Stimulated activated CD8-positive, alpha-beta memory T cell treated with anti-CD3 and anti-CD28 coated beads, Interleukin-4, amount 100 ng/mL, for 1 hour (primary cell): Measurements from ENCODE around the gene ANK2.

Source experiments
- DNase-seq, 2 donors: peaks; one replicate each; pipeline ENCODE4 v3.0.0-alpha.2; 2020; ENCODE audit warnings: low read depth in 2 of 2, low spot score in 1 of 2

ANK2 gene

GRCh38 chr4:113389160-113389559 is 339.7 kb downstream of the ANK2 start:
- no peak for DNase-seq

DNA sequence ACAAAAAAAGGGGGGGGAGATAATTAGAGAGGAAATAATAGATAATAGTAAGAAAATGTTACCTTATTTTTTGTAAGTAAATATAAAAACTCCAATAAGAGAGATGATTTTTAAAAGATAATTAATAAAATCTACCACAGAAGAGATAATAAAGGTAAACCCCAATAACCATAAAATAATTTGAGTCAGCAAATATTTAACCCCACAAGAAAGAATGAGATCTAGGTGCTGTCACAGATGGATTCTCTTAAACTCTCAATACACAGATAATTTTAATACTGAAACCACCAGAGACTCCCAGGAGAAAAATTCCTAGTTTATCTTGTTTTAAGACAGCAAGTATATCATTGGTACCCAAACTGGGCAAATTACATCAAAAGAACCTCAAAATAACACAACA is 341.4 kb downstream of the ANK2 start:
- no peak for DNase-seq

DNA sequence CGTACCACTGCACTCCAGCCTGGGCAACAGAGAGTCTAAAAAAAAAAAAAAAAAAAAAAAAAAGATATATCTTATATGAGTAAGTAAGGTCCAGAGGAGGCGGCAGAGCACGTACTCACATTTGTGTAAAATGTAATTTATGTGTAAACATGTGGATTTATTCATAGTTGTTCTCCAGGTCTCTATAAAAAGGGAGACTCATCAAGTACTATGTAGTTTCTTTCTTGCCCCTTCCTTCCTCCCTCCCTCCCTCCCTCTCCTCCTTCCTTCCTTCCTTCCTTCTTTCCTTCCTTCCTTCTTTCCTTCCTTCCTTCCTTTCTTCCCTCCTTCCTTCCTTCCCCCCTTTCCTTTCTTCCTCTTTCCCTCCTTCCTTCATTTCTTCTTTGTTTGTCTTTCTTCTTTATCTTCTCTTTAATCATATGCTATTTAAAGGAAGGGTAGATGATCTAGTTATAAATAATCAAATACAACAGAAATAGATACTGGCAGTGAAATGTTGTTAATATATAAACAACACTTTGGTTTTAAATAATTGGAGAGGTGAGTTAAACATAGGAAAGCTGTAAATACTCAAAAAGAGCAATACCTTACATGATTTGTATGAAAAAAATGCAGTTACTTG is 344.8 kb downstream of the ANK2 start:
- DNase-seq = no peak

- DNase-seq = peak; percentile 5 to 17
Measured at GRCh38 chr4:113394730-113395530, 345.5 kb downstream of the ANK2 start.

- DNase-seq = no peak
Measured at GRCh38 chr4:113397114-113397701, 347.8 kb downstream of the ANK2 start.

- no peak for DNase-seq
Measured at GRCh38 chr4:113398441-113399143, 349.1 kb downstream of the ANK2 start.

- no peak for DNase-seq
Measured at GRCh38 chr4:113404167-113404571, 354.7 kb downstream of the ANK2 start.

- no peak for DNase-seq
Measured at GRCh38 chr4:113404841-113405240, 355.4 kb downstream of the ANK2 start.

DNA sequence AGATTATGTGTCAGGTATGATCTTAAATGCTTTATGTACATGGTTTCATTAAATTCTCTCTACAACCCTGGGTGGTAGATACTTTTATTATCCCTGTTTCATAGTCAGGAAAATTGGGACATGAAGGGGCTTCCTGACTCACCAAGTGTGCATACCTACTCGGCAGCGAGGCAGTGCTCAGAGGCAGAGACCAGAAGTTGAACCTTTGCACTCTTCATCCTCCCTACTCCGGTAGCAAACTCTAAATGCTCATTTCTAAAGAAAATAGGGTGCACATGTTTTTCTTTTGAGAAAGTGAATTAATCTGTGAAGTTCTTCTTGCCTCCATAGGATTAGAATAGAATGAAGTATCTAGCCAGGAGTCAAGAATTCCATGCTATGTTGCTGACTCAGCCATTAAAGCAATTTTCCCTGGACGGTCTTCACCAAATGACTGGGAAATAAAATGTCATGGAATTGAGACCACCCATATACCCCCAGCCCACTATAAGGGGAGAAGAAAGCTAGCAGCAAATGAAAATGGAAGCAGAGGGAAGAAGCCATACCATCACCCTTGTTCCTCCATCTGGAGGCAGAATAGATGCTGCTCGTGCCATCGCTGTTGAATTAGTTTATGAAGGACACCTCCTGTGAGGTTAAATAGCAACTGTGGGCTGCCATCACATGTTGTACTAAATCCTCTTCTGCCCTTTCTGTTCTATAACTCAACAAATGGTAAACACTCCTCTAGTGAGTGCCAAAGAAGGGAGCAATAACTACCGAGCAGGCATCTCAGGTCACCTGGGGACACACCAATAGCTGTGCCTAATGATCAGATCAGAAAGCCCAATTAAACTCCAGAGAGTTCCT is 356.6 kb downstream of the ANK2 start:
- DNase-seq = no peak

DNA sequence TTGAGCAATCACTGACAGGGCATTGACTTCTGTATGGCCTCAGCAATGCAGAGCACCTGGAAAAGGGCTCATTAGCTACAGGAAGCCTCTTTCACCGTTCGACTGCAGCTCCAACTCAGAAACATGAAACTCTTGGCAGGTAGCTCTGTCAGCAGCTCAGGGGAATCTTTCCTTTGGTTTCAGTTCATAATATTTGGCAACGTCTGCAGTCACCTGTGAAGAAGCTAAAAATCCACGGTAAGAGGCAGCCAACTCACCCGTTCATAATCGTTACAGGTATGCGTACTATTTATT is 357.2 kb downstream of the ANK2 start:
- no peak for DNase-seq

DNA sequence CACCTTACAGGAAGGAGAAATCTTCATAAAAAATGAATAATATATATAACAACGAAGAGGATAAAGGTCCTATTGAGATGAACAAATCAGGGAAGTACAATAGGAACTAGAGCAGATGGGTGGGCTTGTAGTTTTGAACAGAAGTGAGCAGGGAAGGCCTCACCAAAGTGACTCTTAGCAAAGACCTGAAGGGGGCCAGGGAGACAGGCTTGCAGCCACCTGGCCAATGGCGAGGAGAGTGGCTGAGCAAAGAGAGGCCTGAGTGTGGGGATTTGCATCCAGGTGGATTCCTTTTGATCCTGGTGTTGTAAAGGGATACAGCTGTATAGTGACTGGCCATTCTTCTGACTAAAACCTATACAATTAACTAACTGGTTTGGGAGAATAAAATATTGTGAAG is 358.0 kb downstream of the ANK2 start:
- DNase-seq = no peak

DNA sequence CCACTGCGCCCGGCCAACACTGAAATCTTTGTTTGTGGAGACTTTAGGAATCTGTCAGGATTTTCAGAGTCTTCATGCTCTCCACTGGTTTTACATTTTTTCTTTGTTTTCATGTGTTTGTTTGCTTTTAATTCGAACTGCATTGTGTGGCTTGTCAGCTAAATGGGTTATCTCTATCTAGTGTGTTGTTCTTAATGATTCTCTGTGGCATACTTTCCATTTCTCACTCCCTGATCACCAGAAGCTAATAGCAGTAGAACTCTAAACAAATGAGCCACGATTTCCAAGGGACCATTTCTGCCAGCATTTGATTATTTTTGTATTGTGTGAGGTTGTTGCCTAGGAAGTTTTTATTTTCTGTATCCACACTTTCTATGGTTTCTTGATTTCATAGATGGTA is 359.7 kb downstream of the ANK2 start:
- DNase-seq = no peak

GRCh38 chr4:113410686-113411085 is 361.2 kb downstream of the ANK2 start:
- no peak for DNase-seq

- DNase-seq = no peak
Measured at GRCh38 chr4:113411496-113411938, 362.1 kb downstream of the ANK2 start.

DNA sequence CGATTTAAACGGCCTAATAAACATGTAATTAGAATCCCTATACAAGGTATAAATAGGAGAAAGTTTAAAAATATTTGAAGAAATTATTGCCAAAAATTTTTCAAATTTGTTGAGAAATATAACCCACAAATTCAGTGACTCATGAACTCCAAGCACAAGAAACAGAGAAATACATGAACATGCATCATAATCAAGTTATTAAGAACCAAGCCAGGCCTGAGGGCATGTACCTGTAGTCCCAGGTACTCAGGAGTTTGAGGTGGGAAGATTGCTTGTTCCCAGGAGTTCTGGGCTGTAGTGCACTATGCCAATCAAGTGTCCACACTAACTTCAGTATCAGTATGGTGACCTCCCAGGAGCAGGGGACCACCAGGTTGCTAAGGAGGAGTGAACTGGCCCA is 370.2 kb downstream of the ANK2 start:
- no peak for DNase-seq

GRCh38 chr4:113420938-113421337 is 371.5 kb downstream of the ANK2 start:
- no peak for DNase-seq

DNA sequence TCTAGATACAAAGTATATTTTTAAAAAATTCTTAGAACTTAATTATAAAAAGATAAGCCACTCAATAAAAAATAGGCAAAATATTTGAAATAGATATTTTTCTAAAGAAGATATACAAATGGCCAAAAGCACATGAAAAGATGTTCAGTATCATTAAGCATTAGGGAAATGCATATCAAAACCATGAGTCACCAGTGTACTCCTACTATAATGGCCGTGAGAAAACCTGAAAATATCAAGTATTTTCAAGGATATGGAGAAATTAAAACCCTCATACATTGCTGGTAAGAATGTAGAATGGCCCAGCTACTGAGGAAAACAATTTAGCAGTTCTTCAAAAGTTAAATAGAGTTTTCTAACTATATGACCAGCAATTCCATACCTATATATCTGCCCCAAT is 374.2 kb downstream of the ANK2 start:
- no peak for DNase-seq

- DNase-seq = no peak
Measured at GRCh38 chr4:113433116-113433515, 383.7 kb downstream of the ANK2 start.
